SK-N-MC (cell line): ENCODE measurements around the gene MOGAT2.

Experiments used
- EZH2 ChIP-seq: fragments of 200-600 bp; sonication (generic); IDR thresholded peaks from one replicate; pipeline ENCODE4 v1.6.1; 2017; ENCODE audit warnings: antibody characterized with exemption
- FOXP2 ChIP-seq: optimal IDR thresholded peaks from 2 replicates; pipeline ENCODE3; 2011; ENCODE audit warnings: mild to moderate bottlenecking, moderate library complexity; ENCODE audit not compliant: insufficient read depth; ENCODE audit errors: extremely low read length, control extremely low read depth
- POLR2AphosphoS5 ChIP-seq: IDR thresholded peaks from 2 replicates; pipeline ENCODE4 v1.6.1; 2012; ENCODE audit warnings: mild to moderate bottlenecking, low read depth, low read length, borderline replicate concordance

GRCh38 chr11:75781296-75781695 is 63.7 kb downstream of the MOGAT2 start:
- TF ChIP-seq EZH2 (no peak), POLR2AphosphoS5 (no peak), FOXP2 (no peak)
